ENCODE measurements around the gene GNB1. TPM values are rescaled to one million over a fixed set of nuclear protein-coding genes. Genes with fewer than 3 reads are reported as not detected.

Gene GNB1
- total and polyA plus RNA-seq, 9 of the 15 experiments (the other 6 are each of a cell fraction or from before 2014, with no cell fraction given): 34.3 to 388 (median 114) TPM

DNA sequence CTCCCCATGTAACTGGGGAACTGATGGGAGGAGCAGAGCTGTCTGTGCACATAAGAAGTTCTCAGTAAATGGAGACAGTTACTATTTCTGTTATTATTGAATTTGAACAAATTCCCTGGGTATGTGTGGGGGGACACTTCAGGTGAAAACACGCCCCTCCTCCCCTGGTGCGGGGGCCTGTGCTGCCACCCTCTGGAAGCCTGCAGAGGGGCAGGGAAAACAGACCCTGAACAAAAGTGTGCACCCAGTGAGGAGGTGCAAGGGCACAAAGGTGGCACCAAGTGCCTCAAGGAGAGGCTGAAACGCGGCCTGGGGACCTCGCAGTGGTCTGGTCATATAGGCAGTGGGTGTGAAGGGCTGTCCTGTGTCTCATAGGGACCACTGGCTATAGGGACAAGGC, 94.4 kb downstream of the GNB1 start (continued):
- TF ChIP-seq RAD21 (CRISPR knock-in tag; conservative IDR thresholded peaks at IDR 0.05 in 1 of 2, IDR thresholded peaks at IDR 0.05 in 1 of 2): peak in 1 of 2 experiments; percentile 54; a peak in 2 of 4 replicates
- TF ChIP-seq SIN3A (IDR thresholded peaks at IDR 0.05; ENCODE audit: borderline replicate concordance in 2 of 2, control insufficient read depth in 1 of 2, low read depth in 2 of 2, low read length in 2 of 2): no peak
- TF ChIP-seq FOSL1 (tag; conservative IDR thresholded peaks at IDR 0.05): no peak
- no peak for TF ChIP-seq XRCC3 (IDR thresholded peaks at IDR 0.05)
- TF ChIP-seq KLF13 (tag; IDR thresholded peaks at IDR 0.05; ENCODE audit: borderline replicate concordance, low read depth): 0 out of 2 replicates have a peak, but pooled peaks have one; percentile 26
- no peak for TF ChIP-seq NELFE (IDR thresholded peaks at IDR 0.05; ENCODE audit: insufficient read depth, insufficient read length)
- TF ChIP-seq MEF2D (tag; conservative IDR thresholded peaks at IDR 0.05; ENCODE audit: low read depth): no peak
- TF ChIP-seq, protein P1, sequence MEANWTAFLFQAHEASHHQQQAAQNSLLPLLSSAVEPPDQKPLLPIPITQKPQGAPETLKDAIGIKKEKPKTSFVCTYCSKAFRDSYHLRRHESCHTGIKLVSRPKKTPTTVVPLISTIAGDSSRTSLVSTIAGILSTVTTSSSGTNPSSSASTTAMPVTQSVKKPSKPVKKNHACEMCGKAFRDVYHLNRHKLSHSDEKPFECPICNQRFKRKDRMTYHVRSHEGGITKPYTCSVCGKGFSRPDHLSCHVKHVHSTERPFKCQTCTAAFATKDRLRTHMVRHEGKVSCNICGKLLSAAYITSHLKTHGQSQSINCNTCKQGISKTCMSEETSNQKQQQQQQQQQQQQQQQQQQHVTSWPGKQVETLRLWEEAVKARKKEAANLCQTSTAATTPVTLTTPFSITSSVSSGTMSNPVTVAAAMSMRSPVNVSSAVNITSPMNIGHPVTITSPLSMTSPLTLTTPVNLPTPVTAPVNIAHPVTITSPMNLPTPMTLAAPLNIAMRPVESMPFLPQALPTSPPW (CRISPR knock-in tag; IDR thresholded peaks at IDR 0.05): peak; percentile 19; the same call in 1 of the 2 replicates
- no peak for TF ChIP-seq HSF4 (CRISPR knock-in tag; IDR thresholded peaks at IDR 0.05; ENCODE audit: borderline replicate concordance)
- no peak for TF ChIP-seq PTBP1 (IDR thresholded peaks at IDR 0.05; ENCODE audit: low read depth, low read length)
